GM12872 (cell line): Measurements from ENCODE around the gene PAXX.

Experiments used
- CTCF ChIP-seq: IDR thresholded peaks from 3 replicates; pipeline ENCODE4 v1.5.1; 2011; ENCODE audit warnings: low read depth, mild to moderate bottlenecking, low read length, moderate library complexity; ENCODE audit not compliant: insufficient read depth

The PAXX gene

GRCh38 chr9:136960938-136961275 lies 31.3 kb upstream of the PAXX start:
- no peak for TF ChIP-seq CTCF

GRCh38 chr9:136961279-136962065 lies 30.8 kb upstream of the PAXX start:
- TF ChIP-seq CTCF, result no peak

- no peak for TF ChIP-seq CTCF
These were observed 30.1 kb upstream of the PAXX start for GRCh38 chr9:136962163-136962562.

GRCh38 chr9:136962701-136963248 lies 29.4 kb upstream of the PAXX start:
- no peak for TF ChIP-seq CTCF

GRCh38 chr9:136963341-136963740 lies 28.9 kb upstream of the PAXX start:
- no peak for TF ChIP-seq CTCF

- TF ChIP-seq CTCF, result no peak
These were observed 28.5 kb upstream of the PAXX start for GRCh38 chr9:136963751-136964150.

- TF ChIP-seq CTCF, result no peak
These were observed 28.0 kb upstream of the PAXX start for GRCh38 chr9:136964171-136964689.
